Measurements from ENCODE around the gene TOMM7.
"Not testable (repeated sequence)": the region's sequence is repeated elsewhere in the genome, so short reads cannot be mapped to it uniquely, and the experiment has no call there.

TOMM7 gene

GRCh38 chr7:22805227-22805626 lies 17.4 kb downstream of the TOMM7 start:
- H3K27ac ChIP-seq: no peak overlapping the region
- no peak for TF ChIP-seq CTCF (conservative IDR thresholded peaks at IDR 0.05)

GRCh38 chr7:22802831-22803230 lies 19.8 kb downstream of the TOMM7 start:
- H3K27ac ChIP-seq: not testable (repeated sequence)

- no peak for TF ChIP-seq CTCF (conservative IDR thresholded peaks at IDR 0.05)
- no peak overlapping the region for H3K27ac ChIP-seq
These were observed 20.2 kb downstream of the TOMM7 start for GRCh38 chr7:22802426-22802825.

GRCh38 chr7:22801912-22802311 lies 20.7 kb downstream of the TOMM7 start:
- no peak overlapping the region for H3K27ac ChIP-seq
- no peak for TF ChIP-seq CTCF (conservative IDR thresholded peaks at IDR 0.05)

- H3K27ac ChIP-seq: no peak overlapping the region
- no peak for TF ChIP-seq CTCF (conservative IDR thresholded peaks at IDR 0.05)
These were observed 23.0 kb downstream of the TOMM7 start for GRCh38 chr7:22799633-22800032.

GRCh38 chr7:22793593-22794462 lies 28.8 kb downstream of the TOMM7 start:
- no peak for TF ChIP-seq CTCF (conservative IDR thresholded peaks at IDR 0.05)
- no peak overlapping the region for H3K27ac ChIP-seq

- H3K27ac ChIP-seq: no peak overlapping the region
These were observed 31.2 kb downstream of the TOMM7 start for GRCh38 chr7:22791204-22792158.

GRCh38 chr7:22790640-22791039 lies 32.0 kb downstream of the TOMM7 start:
- H3K27ac ChIP-seq: not testable (repeated sequence)

More at GRCh38 chr7:22791204-22792158, 31.2 kb downstream of the TOMM7 start:
- no peak for TF ChIP-seq CTCF (conservative IDR thresholded peaks at IDR 0.05)

All from VCaP (cell line).